ENCODE results near the gene ARHGAP5. TPM values are rescaled to one million over a fixed set of nuclear protein-coding genes. Genes with fewer than 3 reads are reported as not detected.

Gene ARHGAP5
- total RNA-seq (2021; ENCODE audit: unreplicated experiment) (63.0 TPM), Bru-seq, nascent RNA (percentile 92 among the genes with signal in this experiment), BruChase-seq, experiment 1, labeled RNA remaining after a 2-hour chase (percentile 95 among the genes with signal in this experiment), BruChase-seq, experiment 2, labeled RNA remaining after a 6-hour chase (percentile 95 among the genes with signal in this experiment)
- polyA plus RNA-seq (2012; ENCODE audit: insufficient read length) = 11.1 TPM
- long read RNA-seq, full-length matches to known transcripts = 11 of 78 reads
- long read RNA-seq, partial matches to known transcripts = 41 of 78 reads
- long read RNA-seq, other reads (novel, unspliced or antisense) = 26 of 78 reads

- ATAC-seq (peak; percentile 52), DNase-seq (ENCODE audit: low read depth, low spot score) (no peak)
- in situ Hi-C loops (cut with HindIII; ENCODE audit: low pct_unique_long_range_greater_than_20kb, low sequenced_read_pairs) = no loop called here
- Histone ChIP-seq H3K36me3 (ENCODE audit: control insufficient read depth, insufficient read depth, low read length) (no peaks in the 10 kb centered on the region; the same call in 1 of the 2 replicates), H3K4me3 (ENCODE audit: low read depth in 2 of 2, low read length in 2 of 2) (peak within 1 kb of the TSS; percentile 90 to 91), H3K27me3 (ENCODE audit: control insufficient read depth, insufficient read depth, low read length) (no peaks in the 10 kb centered on the region), H3K27ac (ENCODE audit: low read length) (peak within 1 kb of the TSS; percentile 97), H3K9me3 (ENCODE audit: control insufficient read depth, insufficient read depth, low read depth, low read length) (no peaks in the 10 kb centered on the region), H3K4me1 (ENCODE audit: control insufficient read depth, insufficient read depth, low read length) (peaks cover 14% of the 10 kb centered on the region; the same call in 1 of the 2 replicates)
- POLR2A ChIA-PET = interaction anchor here (0.6 kb wide), 4 partner anchors 29 to 1247 kb away, joined by 3 to 19 read pairs (median 4); no protein-coding TSS in a partner anchor
- no TSS peak for BruUV-seq (replicated peaks)
- TF ChIP-seq SIN3A (IDR thresholded peaks at IDR 0.05; ENCODE audit: borderline replicate concordance, insufficient read depth, low read depth, low read length) (0 out of 2 replicates have a peak, but pooled peaks have one; percentile 31), TCF7L2 (IDR thresholded peaks at IDR 0.05; ENCODE audit: low read depth, low read length) (no peak), POLR2AphosphoS5 (IDR thresholded peaks at IDR 0.05; ENCODE audit: low read depth, low read length) (no peak)
- intact Hi-C loops (cut with micrococcal nuclease; ENCODE audit: unreplicated experiment) = loop anchor here (10.0 kb wide), 2 partner anchors 127 to 143 kb away; partner anchors contain the start of genes RNU6-7 and RNU6-8
- CTCF ChIA-PET = interaction anchor here (0.6 to 0.7 kb wide), 3 partner anchors 9 to 143 kb away, joined by 3 to 5 read pairs (median 3); no protein-coding TSS in a partner anchor
Measured at GRCh38 chr14:32077081-32078022, at the start of gene ARHGAP5. ARHGAP5 (plus strand) TSS chr14:32077304; CDS start chr14:32090670, 13,366 bp downstream.

- no peak overlapping the region for H3K4me3 ChIP-seq (ENCODE audit: low read depth in 2 of 2, low read length in 2 of 2)
- TF ChIP-seq POLR2AphosphoS5 (IDR thresholded peaks at IDR 0.05; ENCODE audit: low read depth, low read length) = no peak
- no peak for TF ChIP-seq SIN3A (IDR thresholded peaks at IDR 0.05; ENCODE audit: borderline replicate concordance, insufficient read depth, low read depth, low read length)
- no peak for TF ChIP-seq REST (IDR thresholded peaks at IDR 0.05; ENCODE audit: insufficient read depth in 1 of 2, low read depth in 2 of 2, low read length in 1 of 2)
- TF ChIP-seq CTCF (IDR thresholded peaks at IDR 0.05) = no peak
- TF ChIP-seq TCF7L2 (IDR thresholded peaks at IDR 0.05; ENCODE audit: low read depth, low read length) = no peak
- ATAC-seq = no peak
- intact Hi-C loops (cut with micrococcal nuclease; ENCODE audit: unreplicated experiment) = no loop called here
- no peaks in the 10 kb centered on the region for H3K36me3 ChIP-seq (ENCODE audit: control insufficient read depth, insufficient read depth, low read length)
- H3K27ac ChIP-seq (ENCODE audit: low read length) = no peak overlapping the region
- H3K9me3 ChIP-seq (ENCODE audit: control insufficient read depth, insufficient read depth, low read depth, low read length) = no peaks in the 10 kb centered on the region
- BruUV-seq (replicated peaks) = no TSS peak
- no peaks in the 10 kb centered on the region for H3K4me1 ChIP-seq (ENCODE audit: control insufficient read depth, insufficient read depth, low read length)
- DNase-seq (ENCODE audit: low read depth, low spot score) = no peak
- ChIA-PET CTCF (no interaction called here), POLR2A (no interaction called here)
- in situ Hi-C loops (cut with HindIII; ENCODE audit: low pct_unique_long_range_greater_than_20kb, low sequenced_read_pairs) = no loop called here
- H3K27me3 ChIP-seq (ENCODE audit: control insufficient read depth, insufficient read depth, low read length) = no peaks in the 10 kb centered on the region
Measured at GRCh38 chr14:32028599-32028998, 48.5 kb upstream of the ARHGAP5 start.

Data from Panc1 (cell line).